Esophagus squamous epithelium (tissue), 4 donors: ENCODE results near the gene SENP3.

Experiments
- POLR2A ChIP-seq, 4 donors: fragments of 450-650 bp; IDR thresholded peaks; one replicate each; pipeline ENCODE4 v1.6.1; 2017; ENCODE audit warnings: antibody characterized with exemption in 4 of 4, mild to moderate bottlenecking in 4 of 4, moderate library complexity in 3 of 4
- TF ChIP-seq, protein P1 (sequence below), 6 experiments: fragments of 450-650 bp in 4 of 6; fragments of 200-600 bp in 2 of 6; sonication (generic) in 2 of 6; IDR thresholded peaks; one replicate each; pipeline ENCODE4 v1.5.1; 2016 to 2019; ENCODE audit warnings: antibody characterized with exemption in 6 of 6, mild to moderate bottlenecking in 4 of 6, moderate library complexity in 4 of 6

DNA sequence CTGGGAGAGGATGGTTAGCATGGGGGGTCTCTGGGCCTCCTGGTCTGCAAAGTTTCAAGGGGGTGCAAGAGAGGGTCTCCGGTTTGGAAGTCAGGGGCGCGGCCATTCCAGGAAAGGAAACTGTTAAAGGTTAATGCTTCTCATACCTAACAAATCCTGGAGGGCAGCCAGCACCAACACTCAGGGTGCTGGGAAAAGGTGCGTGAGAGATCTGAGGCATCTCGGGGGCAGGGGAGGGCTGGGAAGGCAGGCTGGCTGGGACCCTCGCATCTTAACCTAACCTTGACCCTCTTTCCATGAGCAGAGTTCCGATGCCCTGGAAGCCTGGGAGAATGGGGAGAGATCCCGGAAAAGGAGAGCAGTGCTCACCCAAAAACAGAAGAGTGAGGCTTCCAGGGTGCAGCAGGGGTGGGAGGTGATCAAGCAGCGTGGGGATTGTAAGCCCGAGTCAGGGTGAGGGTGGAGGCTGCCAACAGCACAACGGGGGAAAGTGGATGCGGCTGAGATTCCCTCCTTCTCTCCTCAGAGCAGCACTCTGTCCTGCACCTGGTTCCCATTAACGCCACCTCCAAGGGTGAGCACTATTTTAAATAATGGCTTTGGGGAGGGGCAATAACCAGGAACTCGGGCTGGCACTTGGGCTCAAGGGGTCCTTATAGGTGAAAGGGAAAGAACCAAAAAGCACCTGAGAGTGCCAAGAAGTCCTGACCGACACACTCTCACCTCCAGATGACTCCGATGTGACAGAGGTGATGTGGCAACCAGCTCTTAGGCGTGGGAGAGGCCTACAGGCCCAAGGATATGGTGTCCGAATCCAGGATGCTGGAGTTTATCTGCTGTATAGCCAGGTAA is 2.2 kb upstream of the SENP3 start:
- TF ChIP-seq, protein P1, sequence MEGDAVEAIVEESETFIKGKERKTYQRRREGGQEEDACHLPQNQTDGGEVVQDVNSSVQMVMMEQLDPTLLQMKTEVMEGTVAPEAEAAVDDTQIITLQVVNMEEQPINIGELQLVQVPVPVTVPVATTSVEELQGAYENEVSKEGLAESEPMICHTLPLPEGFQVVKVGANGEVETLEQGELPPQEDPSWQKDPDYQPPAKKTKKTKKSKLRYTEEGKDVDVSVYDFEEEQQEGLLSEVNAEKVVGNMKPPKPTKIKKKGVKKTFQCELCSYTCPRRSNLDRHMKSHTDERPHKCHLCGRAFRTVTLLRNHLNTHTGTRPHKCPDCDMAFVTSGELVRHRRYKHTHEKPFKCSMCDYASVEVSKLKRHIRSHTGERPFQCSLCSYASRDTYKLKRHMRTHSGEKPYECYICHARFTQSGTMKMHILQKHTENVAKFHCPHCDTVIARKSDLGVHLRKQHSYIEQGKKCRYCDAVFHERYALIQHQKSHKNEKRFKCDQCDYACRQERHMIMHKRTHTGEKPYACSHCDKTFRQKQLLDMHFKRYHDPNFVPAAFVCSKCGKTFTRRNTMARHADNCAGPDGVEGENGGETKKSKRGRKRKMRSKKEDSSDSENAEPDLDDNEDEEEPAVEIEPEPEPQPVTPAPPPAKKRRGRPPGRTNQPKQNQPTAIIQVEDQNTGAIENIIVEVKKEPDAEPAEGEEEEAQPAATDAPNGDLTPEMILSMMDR (IDR thresholded peaks at IDR 0.05) = no peak
- TF ChIP-seq POLR2A (IDR thresholded peaks at IDR 0.05) = no peak
